K562 (cell line): ENCODE data around the gene APCDD1. TPM values are rescaled to one million over a fixed set of nuclear protein-coding genes. Genes with fewer than 3 reads are reported as not detected.

Source experiments
- BMI1 ChIP-seq: fragments of 150-350 bp; IDR thresholded peaks from 2 replicates; pipeline ENCODE4 v1.6.1; 2014; ENCODE audit warnings: low read length
- CBX1 ChIP-seq: sonication (generic); IDR thresholded peaks from 2 replicates; pipeline ENCODE4 v1.6.1; 2016; ENCODE audit warnings: antibody characterized with exemption, low read depth, mild to moderate bottlenecking
- CREBBP ChIP-seq: IDR thresholded peaks from one replicate; pipeline ENCODE4 v1.6.1; 2012; ENCODE audit warnings: low read depth, mild to moderate bottlenecking, control low read depth, inconsistent platforms, low read length
- CTCF ChIP-seq, 3 experiments: IDR thresholded peaks in 2 of 3; conservative IDR thresholded peaks in 1 of 3; 2 replicates each; pipeline ENCODE4 v1.5.1; 2011 to 2012; ENCODE audit warnings: low read length in 3 of 3, mild to moderate bottlenecking in 3 of 3, control low read depth in 2 of 3, improper control_type of control experiment in 1 of 3, inconsistent platforms in 1 of 3, low read depth in 1 of 3, mixed read lengths in 1 of 3, moderate library complexity in 1 of 3; ENCODE audit not compliant: insufficient read depth in 2 of 3
- E2F6 ChIP-seq, 2 experiments: IDR thresholded peaks; 2 replicates each; pipeline ENCODE4 v1.6.1; 2011; ENCODE audit warnings: borderline replicate concordance in 1 of 2, control low read depth in 1 of 2, low read depth in 1 of 2, low read length in 1 of 2, mild to moderate bottlenecking in 1 of 2, mixed read lengths in 1 of 2, moderate library complexity in 1 of 2; ENCODE audit not compliant: insufficient read depth in 1 of 2, insufficient read length in 1 of 2, poor library complexity in 1 of 2, severe bottlenecking in 1 of 2; ENCODE audit errors: extremely low read depth in 1 of 2
- HMG20B ChIP-seq: fragments of 250-450 bp; sonication (Bioruptor Pico); IDR thresholded peaks from 2 replicates; pipeline ENCODE4 v1.5.0; 2021; ENCODE audit warnings: mild to moderate bottlenecking
- MAX ChIP-seq: sonication (generic); formaldehyde crosslinking; IDR thresholded peaks from 2 replicates; pipeline ENCODE4 v1.9.0; 2022; ENCODE audit warnings: mild to moderate bottlenecking, missing genetic modification reagents
- MLX ChIP-seq, 2 experiments: fragments of 450-650 bp in 1 of 2; sonication (generic) in 1 of 2; formaldehyde crosslinking; conservative IDR thresholded peaks; 2 replicates each; pipeline versions ENCODE4 v1.4.0 to v1.8.1; 2020 to 2022; ENCODE audit warnings: mild to moderate bottlenecking in 1 of 2, missing genetic modification reagents in 1 of 2
- MYC ChIP-seq, 2 experiments: fragments of 250-450 bp in 1 of 2; sonication (Bioruptor Pico) in 1 of 2; IDR thresholded peaks; 2 replicates each; pipeline versions ENCODE4 v1.5.1 to v1.6.1; 2012 to 2021; ENCODE audit warnings: low read depth in 2 of 2, borderline replicate concordance in 1 of 2, improper control_type of control experiment in 1 of 2, low read length in 1 of 2, mild to moderate bottlenecking in 1 of 2, moderate library complexity in 1 of 2
- POLR3A ChIP-seq: IDR thresholded peaks from 2 replicates; pipeline ENCODE4 v1.6.1; 2011; ENCODE audit warnings: borderline replicate concordance, mild to moderate bottlenecking, moderate library complexity; ENCODE audit not compliant: insufficient read length, insufficient read depth; ENCODE audit errors: extremely low read depth
- TCF3 ChIP-seq: sonication (generic); formaldehyde crosslinking; IDR thresholded peaks from 2 replicates; pipeline ENCODE4 v1.4.0; 2020; ENCODE audit warnings: mild to moderate bottlenecking, missing genetic modification reagents
- ZMIZ1 ChIP-seq, 2 experiments: fragments of 150-350 bp in 1 of 2; IDR thresholded peaks; 2 replicates each; pipeline ENCODE4 v1.6.1; 2012 to 2016; ENCODE audit warnings: low read depth in 2 of 2, low read length in 2 of 2, mild to moderate bottlenecking in 1 of 2, moderate library complexity in 1 of 2
- ZNF24 ChIP-seq: fragments of 450-650 bp; IDR thresholded peaks from 2 replicates; pipeline ENCODE4 v1.6.1; 2016
- ZNF263 ChIP-seq: sonication (generic); formaldehyde crosslinking; IDR thresholded peaks from 2 replicates; pipeline ENCODE4 v1.8.0; 2022; ENCODE audit warnings: mild to moderate bottlenecking, missing genetic modification reagents, borderline replicate concordance
- ZNF830 ChIP-seq: fragments of 250-450 bp; sonication (Bioruptor Pico); IDR thresholded peaks from 2 replicates; pipeline ENCODE4 v1.5.0; 2021; ENCODE audit warnings: mild to moderate bottlenecking
- polyA plus RNA-seq, 8 experiments: library from polyadenylated mRNA; depleted of rRNA in 4 of 8; stranded (reverse) in 5 of 8; unstranded in 3 of 8; fragments of >200 nt; fragmentation: Nextera tagmentation in 2 of 8; fragmentation: Illumina TruSeq in 1 of 8; extraction: Ambion mirVana in 2 of 8; extraction: Trizol in 1 of 8; gene quantifications; 2 replicates each; pipeline versions ENCODE4 v1.2.1 to v1.2.3, GENCODE V29; 2011 to 2014; ENCODE audit warnings: inconsistent platforms in 1 of 8, missing spikeins in 1 of 8
- total RNA-seq, 7 experiments: library from RNA; depleted of rRNA in 6 of 7; stranded (reverse); fragments of >200 nt in 6 of 7; fragmentation: Illumina TruSeq in 2 of 7; extraction: Trizol in 2 of 7; gene quantifications; 2 replicates each; pipeline versions ENCODE4 v1.2.1 to v1.2.3, GENCODE V29; 2011 to 2021; ENCODE audit warnings: low replicate concordance in 1 of 7

APCDD1 gene
- total and polyA plus RNA-seq, 9 of the 15 experiments (the other 6 are each of a cell fraction or from before 2014, with no cell fraction given), result 0.07 TPM; not detected in 8

GRCh38 chr18:10519999-10520935 lies 65.8 kb downstream of the APCDD1 start (continued):
- TF ChIP-seq CBX1 (peak; percentile 33; the same call in 1 of the 2 replicates), BMI1 (no peak), CTCF (IDR thresholded peaks at IDR 0.05 in 2 of 3, conservative IDR thresholded peaks at IDR 0.05 in 1 of 3; ENCODE audit: insufficient read depth in 2 of 3, low read depth in 1 of 3, low read length in 3 of 3) (peak; percentile 86 to 92 (median 90)), E2F6 (IDR thresholded peaks at IDR 0.05; ENCODE audit: borderline replicate concordance in 1 of 2, extremely low read depth in 1 of 2, insufficient read depth in 1 of 2, insufficient read length in 1 of 2, low read depth in 1 of 2, low read length in 1 of 2, poor library complexity in 1 of 2, severe bottlenecking in 1 of 2) (peak in 1 of 2 experiments; percentile 44), ZNF263 (CRISPR knock-in tag) (no peak), ZNF830 (CRISPR knock-in tag) (no peak), MYC (IDR thresholded peaks at IDR 0.05; ENCODE audit: low read depth, low read length) (peak; percentile 30; the same call in 1 of the 2 replicates), MYC (CRISPR knock-in tag; IDR thresholded peaks at IDR 0.05; ENCODE audit: borderline replicate concordance, low read depth) (no peak), POLR3A (no peak), ZNF24 (peak; percentile 52; the same call in 1 of the 2 replicates), MAX (CRISPR knock-in tag) (peak; percentile 64), MLX (CRISPR knock-in tag; conservative IDR thresholded peaks at IDR 0.05) (no peak), TCF3 (CRISPR knock-in tag) (no peak), CREBBP (no peak), ZMIZ1 (IDR thresholded peaks at IDR 0.05; ENCODE audit: low read depth in 2 of 2, low read length in 2 of 2) (no peak), HMG20B (CRISPR knock-in tag) (no peak)
